Stimulated activated CD8-positive, alpha-beta memory T cell treated with anti-CD3 and anti-CD28 coated beads, Interleukin-7, amount 100 ng/mL, for 24 hours (primary cell): ENCODE data around the gene DSG2.

ENCODE experiments used
- DNase-seq: peaks from one replicate; pipeline ENCODE4 v3.0.0-alpha.2; 2020; ENCODE audit warnings: low read depth

The DSG2 gene

DNA sequence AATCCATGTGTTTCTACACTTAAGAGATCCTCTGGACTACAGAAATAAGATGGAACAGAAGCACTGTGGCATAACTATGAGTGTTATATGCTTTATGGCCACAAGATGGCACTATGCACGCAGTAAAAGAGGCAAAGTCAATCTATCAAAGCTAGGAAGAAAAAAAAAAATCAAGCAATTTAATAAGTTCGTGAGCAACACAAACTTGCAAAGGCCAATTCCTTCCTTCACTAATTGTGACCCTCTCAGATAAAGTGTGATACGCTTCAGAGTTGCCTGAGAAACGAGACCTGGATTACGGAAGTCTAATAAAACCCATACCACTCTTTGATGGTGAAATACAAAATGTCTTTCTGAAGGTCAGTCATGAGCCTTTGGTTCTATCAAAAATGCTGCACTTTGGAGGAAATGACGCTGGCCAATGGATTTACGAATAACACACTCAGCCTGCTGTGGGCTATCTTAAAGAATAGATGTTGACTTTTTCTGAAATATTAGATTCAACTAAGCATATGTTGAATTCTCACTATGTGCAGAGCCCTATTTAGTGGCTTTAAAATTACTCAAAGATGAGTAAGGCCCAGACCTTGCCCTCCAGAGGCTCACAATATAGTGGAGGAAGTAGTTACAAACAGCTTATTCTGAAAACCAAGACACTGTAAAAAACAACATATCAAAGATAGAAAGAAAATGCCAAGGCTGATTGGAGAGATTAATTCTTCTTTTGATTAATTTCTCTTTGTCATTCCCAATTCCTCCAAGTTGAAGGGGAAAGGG, 58.2 kb downstream of the DSG2 start:
- DNase-seq, result peak; percentile 4

DNA sequence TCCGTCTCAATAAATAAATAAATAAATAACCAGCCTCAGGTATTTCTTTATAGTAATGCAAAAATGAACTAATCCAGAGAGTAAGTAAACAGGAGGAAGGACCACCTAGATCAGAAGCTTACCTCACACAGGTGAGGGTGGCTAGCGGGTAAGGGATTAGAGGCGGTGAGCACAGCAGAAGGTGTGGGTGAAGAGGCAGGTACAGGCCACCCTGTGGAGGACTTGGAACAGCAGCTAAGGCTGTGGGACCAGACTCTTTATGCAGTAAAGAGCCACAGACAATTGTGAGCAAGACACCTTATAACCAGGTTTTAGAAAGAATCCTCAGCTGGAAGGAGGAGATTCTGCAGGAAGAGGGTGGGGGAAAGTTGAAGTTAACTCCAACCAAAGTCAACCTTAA, 59.5 kb downstream of the DSG2 start:
- no peak for DNase-seq

DNA sequence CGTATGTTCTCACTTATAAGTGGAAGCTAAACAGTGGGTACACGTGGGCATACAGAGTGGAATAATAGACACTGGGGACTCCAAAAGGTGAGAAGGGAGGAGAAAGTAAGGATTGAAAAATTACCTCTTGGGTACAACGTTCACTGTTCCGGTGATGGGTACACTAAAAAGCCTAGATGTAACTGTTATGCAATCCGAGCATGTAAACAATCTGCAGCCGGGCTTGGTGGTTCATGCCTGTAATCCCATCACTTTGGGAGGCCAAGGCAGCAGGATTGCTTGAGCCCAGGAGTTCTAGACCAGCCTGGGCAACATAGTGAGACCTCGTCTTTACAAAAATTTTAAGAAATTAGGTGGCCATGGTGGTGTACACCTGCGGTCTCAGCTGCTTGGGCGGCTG, 60.6 kb downstream of the DSG2 start:
- no peak for DNase-seq

DNA sequence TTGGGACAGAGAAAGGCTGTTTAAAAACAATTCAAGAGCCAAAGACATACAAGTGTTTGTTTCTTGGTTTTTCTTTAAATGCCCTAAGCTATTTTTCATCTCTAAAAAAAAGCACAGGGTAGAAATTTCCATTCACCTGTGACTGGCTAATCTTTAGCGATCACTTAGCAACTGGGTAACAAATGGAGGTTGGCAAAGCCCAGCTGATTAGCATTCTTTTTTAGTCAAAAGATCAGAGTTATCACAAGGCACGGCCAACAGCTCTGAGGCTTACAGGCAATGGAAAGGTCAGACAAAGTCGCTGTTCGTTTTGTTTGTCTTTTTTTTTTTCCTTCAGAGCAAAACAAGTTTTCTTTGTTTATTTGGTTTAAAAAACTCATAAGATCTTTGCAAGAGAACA, 64.7 kb downstream of the DSG2 start:
- no peak for DNase-seq

DNA sequence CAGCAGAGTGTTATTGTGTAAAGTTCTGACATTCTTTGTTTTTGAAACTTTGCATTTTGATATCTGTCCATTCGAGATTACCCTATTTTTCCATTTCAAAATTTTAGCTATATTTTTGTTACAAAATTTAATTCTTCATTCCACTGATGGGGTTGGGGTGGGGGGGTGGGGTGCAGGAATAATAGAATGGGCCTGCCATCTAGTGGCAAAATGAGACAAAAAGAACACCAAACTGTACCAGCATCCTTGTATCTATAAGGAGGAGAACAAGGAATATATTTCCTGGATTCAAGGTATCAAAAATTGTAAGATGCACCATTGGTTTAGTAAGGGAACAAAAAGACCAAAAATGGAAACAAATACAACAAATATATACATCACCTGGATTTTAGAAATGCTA, 65.8 kb downstream of the DSG2 start:
- no peak for DNase-seq

DNA sequence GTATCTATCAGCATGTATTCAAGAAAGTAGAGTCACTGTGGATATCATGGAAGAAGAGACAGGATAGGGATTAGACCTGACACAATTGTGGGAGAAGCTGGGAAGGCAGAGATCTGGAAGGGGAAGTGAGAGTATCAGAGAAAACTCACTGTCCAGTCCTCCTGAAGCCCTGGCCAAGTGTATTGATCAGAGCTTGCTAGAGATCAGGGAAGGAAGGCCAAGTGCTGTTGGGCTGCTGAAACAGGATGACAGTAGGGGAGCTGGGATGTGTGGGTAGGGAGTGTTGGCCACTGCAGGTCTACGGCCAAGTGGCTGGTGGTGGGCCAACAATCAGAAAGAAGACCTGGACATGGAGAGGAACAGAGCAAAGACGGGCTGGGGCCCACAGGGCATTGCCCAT, 67.4 kb downstream of the DSG2 start:
- DNase-seq, result no peak

DNA sequence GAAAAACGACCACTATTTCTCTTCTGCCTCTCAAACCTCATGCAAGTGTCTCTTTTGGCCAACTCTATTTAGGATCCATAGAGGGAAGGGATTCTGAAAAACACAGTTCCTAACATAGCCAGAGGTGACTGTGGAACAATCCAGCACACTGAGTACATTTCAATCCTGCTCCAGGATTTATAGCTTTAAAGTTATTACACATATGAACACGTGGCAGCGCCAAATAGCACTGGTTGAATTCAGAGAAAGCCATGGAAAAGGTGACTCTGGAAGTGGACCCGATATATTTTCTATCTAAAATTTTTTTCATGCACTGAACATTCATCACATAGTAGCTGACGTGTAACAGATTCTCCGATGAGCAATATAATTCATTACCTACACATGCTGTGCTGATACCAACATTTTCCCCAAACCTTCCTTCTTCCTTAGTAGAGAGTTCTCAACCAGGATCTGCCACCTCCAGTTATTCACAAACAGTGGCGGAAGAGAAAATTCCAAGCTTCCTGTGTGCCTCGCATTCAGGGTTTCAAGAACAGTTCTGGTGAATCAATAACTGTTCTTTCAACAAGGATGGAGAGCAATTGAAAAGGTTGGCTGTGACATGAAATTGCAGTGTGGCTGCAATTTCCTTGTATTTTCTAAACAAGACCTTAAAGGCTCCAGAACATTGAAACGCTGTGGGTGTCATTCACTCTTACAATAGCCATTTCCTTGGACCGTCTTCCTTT, 68.0 kb downstream of the DSG2 start:
- no peak for DNase-seq

DNA sequence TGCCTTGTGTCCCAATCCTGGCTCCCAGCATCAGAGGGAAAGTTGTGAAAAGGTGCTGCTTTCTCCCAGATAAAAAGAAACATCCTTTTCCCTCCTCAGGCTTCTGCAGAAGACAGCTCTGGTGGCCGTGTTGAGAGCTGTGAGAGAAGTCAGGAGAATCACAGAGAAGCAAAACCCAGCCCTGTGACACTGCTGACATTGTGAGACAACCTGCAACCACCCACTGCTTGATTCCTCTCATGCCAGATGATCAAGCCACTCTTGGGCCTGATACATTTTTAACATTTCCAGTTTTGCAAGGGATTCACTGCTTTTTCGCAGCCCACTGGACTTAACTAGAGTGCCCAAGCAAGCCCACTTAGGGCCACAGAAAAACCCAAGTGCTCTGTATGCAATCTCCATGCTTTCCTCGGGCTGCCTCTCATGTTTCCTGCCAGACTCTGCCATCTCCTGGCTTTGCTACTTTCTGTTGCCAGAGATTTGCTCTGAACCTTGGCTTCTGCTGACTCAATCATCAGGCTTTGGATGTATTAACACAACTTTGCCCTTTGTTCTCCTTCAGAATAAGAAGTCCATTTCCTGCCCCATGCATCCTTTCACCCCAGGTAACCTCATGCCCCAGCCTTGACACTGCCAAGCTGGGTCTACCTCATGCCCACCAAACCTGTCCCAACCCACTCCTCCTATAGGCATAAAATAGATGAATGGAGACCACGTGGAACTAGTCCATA, 68.8 kb downstream of the DSG2 start:
- DNase-seq, result no peak

DNA sequence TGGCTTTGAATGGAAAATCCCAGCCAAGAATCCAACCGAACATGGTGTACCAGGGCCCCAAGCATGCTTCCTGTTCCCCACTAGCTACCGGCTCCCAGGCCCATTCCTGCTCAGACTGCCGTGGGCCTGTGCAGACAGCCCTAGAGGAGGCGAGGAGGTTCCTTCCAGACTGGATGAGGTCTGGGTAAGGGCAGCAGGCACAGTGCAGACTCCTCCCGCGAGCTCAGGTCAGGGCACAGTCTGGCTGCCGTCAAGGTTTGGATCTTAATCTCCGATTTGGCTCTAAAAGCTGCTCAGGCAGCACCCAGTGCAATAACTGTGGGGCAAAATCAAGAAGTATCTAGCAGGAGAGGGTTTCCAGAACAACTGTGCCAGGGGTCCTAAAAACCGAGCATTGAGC, 74.4 kb downstream of the DSG2 start:
- no peak for DNase-seq

DNA sequence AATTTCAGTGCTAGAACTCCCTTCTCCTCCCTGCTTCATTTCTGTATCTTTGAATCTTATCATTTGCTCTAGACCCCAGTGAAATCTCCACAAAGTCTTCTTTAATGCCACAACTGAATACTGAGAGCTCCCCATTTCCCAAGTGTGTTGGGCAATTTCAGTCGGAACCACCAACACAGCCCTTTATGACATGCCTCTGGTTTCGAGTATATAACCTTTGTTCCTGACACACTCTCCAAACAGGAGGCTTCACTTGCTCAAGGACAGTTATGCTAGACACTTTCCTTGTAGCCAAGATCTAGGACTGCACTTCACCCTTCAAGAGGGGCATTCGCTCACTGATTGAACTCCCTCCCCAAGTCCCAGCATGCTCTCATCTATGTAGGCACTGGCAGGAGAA, 75.1 kb downstream of the DSG2 start:
- no peak for DNase-seq

DNA sequence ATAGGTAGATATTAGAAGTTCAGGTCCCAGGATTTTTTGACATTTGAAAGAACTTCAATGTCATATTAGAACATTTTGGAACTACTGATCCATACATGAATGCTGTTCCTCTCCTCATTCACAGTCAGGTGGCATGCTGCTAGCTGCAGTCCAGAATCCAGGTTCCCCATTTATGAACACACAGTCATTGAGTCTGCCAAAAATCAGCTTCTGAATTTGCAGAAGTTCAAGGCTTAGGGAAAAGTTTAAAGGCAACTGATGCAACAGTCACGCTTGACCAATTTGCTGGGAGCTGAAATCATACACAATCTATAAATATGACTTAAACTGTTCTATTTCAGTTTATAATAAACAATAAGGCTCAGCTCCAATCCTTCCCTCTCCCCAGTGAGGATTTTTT, 76.4 kb downstream of the DSG2 start:
- DNase-seq, result no peak

DNA sequence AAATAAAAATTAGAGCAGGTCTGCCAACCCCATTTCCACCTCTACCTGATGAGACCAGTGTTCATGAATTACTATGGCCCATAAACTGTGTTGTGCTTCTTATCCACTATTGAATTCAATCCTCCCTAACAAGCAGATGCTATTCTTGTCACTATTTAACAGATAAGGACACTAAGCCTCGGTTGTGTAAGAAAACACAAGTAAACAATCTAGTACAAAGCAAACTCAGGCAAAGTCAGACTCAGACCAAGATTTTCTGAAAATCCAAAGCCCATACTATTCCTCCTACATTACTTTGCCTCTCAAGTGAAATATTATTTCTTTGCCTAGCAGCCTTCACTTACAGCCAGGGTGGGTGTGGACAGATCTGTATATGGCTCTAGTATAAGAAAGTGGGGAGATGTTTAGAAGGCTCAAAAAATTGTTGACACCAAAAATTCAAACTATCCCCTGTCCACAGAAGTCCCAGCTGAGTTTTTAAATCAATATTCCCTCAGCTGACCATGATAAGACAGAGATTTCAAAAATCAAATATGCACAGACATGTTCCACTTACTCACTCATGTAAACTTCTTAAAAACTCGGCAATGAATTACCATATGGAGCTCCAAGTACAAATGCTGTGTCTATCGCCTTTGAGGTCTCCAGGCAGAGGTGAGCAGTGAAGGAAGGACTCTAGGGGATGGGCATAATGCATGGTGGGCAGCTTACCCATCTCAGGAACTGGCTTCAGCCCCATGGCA, 77.7 kb downstream of the DSG2 start:
- no peak for DNase-seq

DNA sequence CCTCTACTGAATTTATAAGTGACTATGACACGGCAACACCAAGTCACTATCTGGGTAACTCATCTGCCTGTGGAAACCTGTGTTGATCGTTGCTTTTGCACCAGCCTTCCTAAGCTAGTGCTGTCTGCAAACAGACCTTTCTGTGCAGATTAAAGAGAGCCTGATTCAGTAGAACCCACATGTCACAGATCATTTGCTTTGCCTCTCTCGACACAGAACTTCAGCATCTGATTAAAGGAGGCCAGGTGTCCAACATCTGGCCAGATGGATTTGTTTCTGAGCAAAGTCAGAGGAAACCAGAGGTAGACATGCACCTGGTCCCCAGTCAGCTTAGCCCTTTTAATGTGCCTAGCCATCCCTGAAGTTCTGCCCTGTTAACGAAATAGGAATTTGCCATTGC, 78.7 kb downstream of the DSG2 start:
- DNase-seq, result no peak

DNA sequence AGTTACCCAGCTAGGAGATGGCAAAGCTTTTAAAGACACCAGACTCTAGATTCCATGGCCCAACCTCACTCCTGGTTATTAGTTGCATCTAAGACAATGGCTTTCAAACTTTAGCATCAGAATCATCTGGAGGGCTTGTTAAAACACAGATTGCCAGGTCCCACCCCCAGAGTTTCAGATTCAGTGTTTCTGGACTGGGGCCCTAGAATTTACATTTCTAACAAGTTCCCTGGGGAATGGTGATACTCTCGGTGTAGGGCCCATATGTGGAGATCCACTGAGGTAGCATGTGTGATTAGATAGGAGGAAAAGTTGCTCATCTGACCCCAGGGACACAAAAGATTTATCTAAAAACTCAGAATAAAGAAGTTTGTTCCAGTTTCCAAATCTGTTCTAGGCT, 79.2 kb downstream of the DSG2 start:
- DNase-seq, result no peak

DNA sequence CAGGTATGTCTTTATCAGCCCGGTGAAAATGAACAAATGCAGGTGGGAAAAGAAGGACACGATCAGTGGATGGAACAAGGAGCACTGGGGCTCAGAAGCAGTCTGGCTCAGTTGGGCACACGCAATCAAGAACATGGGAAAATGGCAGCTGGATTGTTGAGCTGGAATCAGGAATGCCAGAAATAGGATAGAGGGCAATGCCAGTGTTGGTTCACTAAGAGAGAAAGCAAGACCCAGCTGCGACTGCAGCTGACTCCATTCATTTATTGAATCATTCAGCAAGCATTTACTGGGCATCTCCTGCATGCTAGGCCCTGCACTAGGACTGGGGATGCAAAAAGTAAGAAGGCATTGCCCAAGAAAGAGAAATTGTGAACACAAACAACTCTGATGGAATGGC, 80.1 kb downstream of the DSG2 start:
- no peak for DNase-seq

DNA sequence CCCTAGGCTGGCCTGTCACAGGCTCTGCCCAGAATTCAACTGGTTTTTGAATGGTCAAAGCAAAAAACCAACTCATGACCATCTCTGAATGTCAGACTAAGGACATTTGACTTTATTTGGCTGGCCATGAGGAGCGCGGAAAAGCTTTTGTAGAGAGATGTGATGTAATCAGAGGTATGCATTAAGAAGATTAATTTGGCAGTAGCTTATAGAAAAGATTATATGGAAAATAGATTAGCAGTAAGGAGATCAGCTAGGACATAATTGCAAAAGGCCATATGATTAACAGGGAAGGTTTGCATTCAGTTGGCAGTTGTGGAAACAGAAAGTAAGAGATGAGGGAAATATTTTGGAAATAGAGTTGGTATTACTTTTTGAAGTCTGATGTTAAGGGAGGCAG, 81.4 kb downstream of the DSG2 start:
- DNase-seq, result no peak

DNA sequence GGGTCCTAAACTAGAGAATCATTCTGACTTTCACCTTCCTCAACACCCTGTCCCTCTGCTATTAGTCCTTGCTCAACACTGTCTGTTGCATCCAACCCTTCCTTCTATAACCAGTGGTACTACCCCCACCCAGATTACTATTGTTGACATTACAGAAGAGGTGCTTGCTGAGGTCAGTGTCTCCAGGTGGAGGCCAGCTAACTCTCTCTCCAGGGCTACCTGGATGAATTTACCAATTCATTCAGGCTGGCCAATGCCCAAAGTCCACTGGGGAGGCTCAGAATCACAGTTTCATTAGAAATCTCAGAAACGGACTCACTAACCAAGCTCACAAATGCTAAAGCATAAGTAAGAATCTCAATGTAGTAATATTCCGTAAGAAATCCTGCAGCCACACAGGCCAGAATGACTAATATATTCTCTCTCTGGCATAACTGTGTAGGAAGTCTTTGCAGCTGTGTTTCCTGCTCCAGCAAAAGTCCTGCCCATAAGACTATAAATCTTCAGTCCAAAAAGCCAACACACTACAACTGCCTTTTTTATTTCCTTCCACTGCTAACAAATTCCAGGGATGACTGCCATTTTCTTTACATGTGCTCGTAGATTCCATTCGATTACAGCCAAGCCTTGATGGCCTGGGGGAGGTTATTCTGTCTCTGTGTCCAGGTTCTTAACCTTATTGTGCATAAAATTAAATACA, 83.7 kb downstream of the DSG2 start:
- no peak for DNase-seq

DNA sequence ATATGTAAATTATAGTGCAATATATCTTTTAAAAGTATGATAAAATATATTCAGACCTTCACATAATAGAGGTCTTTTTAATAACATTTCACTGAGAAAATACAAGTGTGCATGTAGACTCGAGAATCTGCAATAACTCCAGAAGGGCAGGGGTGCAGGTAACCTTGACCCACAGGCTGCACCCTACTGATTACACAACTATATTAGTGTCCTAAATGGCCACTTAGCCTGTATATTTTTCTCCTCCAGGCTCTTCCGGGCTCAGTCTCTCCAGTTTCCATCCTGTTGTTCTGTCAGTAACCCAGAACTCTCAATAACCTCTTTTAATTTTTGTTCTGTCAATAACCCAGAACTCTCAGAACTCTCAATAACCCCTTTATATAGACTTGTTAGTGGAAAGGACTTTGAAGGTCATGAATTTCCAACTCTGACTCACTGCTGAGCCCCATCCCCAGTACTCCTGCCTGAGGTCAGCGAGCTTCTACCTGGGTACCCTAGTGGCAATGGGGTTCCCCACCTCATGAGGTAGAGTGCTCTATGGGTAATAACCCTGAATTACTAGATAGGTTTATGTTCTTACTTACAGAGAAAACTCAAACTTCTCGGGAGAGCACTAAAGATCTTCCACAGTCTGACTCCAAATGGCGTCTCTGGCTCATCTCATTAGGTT, 85.3 kb downstream of the DSG2 start:
- no peak for DNase-seq

DNA sequence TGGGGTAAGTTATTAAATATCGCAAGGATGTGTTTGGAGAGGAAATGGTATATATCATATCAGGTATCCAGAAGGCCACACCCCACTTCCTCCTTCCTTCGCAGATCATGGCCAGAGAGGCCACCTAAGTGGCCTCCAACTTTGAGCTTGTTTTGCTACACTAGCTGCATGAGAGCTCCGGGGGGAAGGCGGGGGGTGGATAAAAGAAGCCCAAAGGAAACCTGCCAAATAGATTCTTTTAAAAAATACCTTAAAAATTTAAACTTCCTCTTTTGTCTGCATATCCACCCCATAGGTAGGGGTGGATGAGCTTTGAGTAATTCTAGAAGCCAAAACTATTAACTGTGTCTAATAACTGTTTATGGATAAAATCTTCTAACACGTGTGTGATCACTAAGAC, 88.0 kb downstream of the DSG2 start:
- DNase-seq, result no peak

DNA sequence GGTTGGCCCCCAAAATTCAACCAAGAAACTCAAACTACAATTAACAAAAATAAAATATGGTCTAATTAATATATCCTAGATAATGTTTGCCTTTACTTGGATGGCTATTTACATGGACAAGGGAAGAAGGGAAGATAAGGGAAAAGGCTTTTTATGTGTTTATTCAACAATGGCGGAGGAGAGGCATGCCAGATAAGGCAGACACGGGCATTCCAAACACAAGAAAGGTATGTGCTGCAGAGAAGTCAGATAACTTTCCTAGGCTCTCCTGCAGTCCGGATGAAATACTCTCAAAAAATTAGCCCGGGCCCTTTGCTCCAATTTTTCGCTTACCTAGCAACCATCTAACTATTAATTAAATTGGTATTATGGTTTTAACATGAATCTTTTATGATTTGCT, 88.6 kb downstream of the DSG2 start:
- DNase-seq, result no peak

DNA sequence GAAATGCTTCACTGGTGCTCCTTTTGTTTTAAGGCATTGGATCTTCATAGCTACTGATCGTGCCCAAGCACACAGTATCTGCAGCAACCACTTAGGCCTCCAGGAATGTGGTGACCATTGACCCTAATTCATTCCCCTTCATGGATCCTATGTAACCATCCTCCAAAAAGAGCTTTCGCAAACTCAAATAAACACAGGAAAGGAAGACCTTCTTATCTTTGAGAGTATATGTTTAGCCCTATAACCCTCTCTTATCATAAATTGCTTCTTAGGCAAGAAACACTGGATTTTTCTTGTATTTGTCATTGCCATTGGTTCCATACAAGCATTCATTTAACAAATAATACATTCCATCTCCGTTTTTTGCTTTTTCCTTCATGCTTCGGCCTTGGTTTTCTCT, 89.6 kb downstream of the DSG2 start:
- no peak for DNase-seq
